ENCODE measurements around the gene PTGR2. TPM values are rescaled to one million over a fixed set of nuclear protein-coding genes. Genes with fewer than 3 reads are reported as not detected.
"Not testable (repeated sequence)": the region's sequence is repeated elsewhere in the genome, so short reads cannot be mapped to it uniquely, and the experiment has no call there.

PTGR2 gene
- total RNA-seq, 1 donor from 2014 or later, result 8.3 TPM

GRCh38 chr14:73887318-73887616 is 35.6 kb downstream of the PTGR2 start:
- DNase-seq, result no peak

GRCh38 chr14:73887694-73888459 is 36.2 kb downstream of the PTGR2 start:
- DNase-seq, result no peak

GRCh38 chr14:73888460-73888725 is 36.8 kb downstream of the PTGR2 start:
- no peak for DNase-seq

- no peak for DNase-seq
Measured at GRCh38 chr14:73888971-73889370, 37.3 kb downstream of the PTGR2 start.

DNA sequence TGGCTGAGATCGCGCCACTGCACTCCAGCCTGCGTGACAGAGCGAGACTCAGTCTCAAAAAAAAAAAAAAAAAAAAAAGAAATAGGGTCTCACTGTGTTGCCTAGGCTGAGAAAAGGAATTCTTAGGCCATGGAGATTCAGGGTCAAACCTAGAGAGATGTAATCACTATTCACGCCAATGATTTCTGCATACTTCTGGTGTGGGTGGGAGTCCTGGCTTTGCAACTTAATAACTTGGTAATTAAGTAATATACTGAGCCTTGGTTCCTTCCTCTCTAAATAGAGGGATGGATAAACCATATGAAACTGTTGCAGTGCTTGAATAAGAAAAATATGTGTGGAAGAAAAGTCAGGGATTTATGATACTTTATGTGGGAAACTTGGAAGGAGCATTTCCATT is 37.7 kb downstream of the PTGR2 start:
- DNase-seq, result no peak

- not testable (repeated sequence) for DNase-seq
Measured at GRCh38 chr14:73894180-73894687, 42.6 kb downstream of the PTGR2 start.

DNA sequence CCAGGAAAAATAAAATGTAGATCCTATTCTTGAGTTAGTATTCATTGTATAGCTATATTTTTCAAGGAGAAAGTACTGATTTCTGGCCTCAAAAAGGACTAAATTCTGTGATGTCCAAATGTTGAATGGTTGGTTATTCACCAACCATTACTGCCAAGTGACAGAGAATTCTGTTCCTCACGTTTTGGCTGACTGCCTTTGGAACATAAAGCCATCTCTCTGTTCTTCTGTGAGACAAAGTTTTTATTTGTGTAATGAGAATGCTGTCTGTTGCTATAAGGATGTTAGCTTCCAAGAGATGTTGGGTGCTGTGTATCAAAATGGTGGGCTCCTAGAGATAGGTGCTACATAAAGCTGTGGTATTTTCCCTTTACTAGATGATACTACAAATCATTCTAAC is 44.3 kb downstream of the PTGR2 start:
- DNase-seq, result no peak

DNA sequence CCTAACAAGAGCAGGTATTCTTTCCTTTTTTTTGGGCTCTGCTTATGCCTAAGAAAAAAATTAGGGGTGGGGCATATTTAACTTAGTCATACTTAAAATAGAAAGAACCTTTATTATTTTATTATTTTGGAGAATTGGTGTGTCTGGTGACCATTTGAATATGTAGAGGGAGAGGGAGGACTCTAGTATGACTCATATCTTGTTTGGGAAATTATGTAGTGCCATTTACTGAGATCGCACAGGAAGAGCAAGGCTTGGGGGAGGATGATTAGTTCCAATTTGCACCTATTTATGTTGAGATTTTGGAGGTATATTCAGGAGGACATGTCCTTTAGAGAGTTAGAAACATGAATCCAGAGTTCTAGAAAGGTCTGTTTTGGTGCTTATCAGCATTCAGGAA is 44.9 kb downstream of the PTGR2 start:
- no peak for DNase-seq

DNA sequence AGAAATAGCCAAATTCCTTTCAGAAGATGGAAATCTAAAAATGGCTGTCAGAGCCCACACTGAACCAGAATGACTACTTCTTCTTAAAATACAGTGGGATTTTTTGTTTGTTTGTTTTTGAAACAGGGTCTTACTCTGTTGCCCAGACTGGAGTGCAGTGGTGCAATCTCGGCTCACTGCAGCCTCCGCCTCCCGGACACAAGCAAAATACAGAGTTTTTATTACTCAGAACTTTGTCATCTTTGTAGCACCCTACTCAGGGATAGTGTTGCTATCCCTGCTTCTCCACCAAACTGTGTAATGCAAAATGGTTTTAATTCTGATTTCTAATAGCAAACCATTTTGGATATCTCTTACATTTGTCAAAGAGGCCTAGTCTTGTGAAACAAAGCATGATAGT is 51.4 kb downstream of the PTGR2 start:
- DNase-seq, result no peak

GRCh38 chr14:73909681-73910080 is 58.0 kb downstream of the PTGR2 start:
- DNase-seq, result no peak

DNA sequence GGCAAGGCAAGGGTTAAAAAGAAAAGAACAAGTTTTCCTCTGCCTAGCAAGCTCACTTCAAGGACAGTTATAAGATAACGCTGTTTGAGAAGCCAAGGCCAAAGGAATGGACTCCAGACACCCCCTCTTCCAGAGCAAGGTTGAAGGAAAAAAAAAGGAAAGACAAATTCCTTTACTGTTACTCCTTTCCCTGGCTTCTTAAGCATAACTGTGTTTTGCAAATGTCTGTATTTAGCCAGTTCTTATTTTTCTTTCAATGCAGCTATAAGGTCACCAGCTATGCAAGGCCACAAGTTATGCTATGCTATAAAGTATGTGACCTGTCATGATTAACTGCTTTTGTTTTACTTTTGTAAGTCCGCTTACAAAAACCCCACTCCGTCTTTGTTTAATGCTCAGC is 61.6 kb downstream of the PTGR2 start:
- no peak for DNase-seq

- no peak for DNase-seq
Measured at GRCh38 chr14:73916324-73916723, 64.7 kb downstream of the PTGR2 start.

DNA sequence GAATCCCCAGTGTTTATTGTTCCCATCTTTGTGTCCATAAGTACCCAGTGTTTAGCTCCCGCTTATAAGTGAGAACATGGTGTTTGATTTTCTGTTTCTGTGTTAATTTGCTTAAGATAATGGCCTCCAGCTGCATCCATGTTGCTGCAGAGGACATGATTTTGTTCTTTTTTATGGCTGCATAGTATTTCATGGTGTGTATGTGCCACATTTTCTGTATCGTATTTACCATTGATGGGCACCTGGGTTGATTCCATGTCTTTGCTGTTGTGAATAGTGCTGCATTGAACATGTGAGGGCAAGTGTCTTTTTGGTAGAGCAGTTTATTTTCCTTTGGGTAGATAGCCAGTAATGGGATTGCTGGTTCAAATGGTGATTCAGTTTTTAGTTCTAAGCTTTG is 67.8 kb downstream of the PTGR2 start:
- not testable (repeated sequence) for DNase-seq

DNA sequence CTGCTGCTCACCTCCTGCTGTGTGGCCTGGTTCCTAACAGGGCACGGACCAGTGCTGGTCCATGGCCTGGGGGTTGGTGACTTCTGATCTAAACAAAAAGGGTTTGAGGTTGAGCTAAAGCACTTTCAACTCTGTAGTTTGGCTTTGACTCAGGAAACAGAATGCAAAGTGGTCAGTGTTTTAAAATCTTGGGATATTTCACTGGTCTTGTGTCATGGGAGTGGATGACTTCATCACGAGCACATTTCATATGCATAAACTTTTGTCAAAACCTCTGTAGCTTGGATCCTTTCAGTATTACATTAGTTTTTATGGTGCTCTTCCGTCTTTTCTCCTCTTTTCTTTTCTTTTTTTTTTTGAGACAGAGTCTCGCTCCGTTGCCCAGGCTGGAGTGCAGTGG is 72.7 kb downstream of the PTGR2 start:
- DNase-seq, result no peak

Small RNA genes within 50 kb of the gene (small RNA-seq; reads per million reads assigned to genes)
- not detected for gene AC005520.4
- gene RF00019, result not detected

Other genes with a start within 250 kb of the PTGR2 start
- not detected for gene ACOT6, start 239.3 kb upstream of the PTGR2 start, total RNA-seq
- gene DNAL1, start 206.8 kb upstream of the PTGR2 start, total RNA-seq, result 30.6 TPM
- gene PNMA1, start 137.4 kb upstream of the PTGR2 start, total RNA-seq, result 76.1 TPM
- 67.7 TPM for gene ZNF410, start 35.0 kb downstream of the PTGR2 start, total RNA-seq
- gene FAM161B, start 98.3 kb downstream of the PTGR2 start, total RNA-seq, result 19.3 TPM
- gene COQ6, start 98.5 kb downstream of the PTGR2 start, total RNA-seq, result 23.9 TPM
- 6.4 TPM for gene ENTPD5, start 167.5 kb downstream of the PTGR2 start, total RNA-seq
- gene BBOF1, start 167.5 kb downstream of the PTGR2 start, total RNA-seq, result 8.9 TPM
- 28.7 TPM for gene ALDH6A1, start 232.6 kb downstream of the PTGR2 start, total RNA-seq
- 14.3 TPM for gene LIN52, start 233.1 kb downstream of the PTGR2 start, total RNA-seq

Data from occipital lobe (tissue), 3 donors.